GM18870 (cell line): ENCODE data around the gene ATAT1.

Experiments used
- ATAC-seq: cut with Tn5 transposase; IDR thresholded peaks from one replicate; pipeline ENCODE4 v1.9.1; 2021; ENCODE audit warnings: moderate library complexity; ENCODE audit not compliant: unreplicated experiment

Gene ATAT1

DNA sequence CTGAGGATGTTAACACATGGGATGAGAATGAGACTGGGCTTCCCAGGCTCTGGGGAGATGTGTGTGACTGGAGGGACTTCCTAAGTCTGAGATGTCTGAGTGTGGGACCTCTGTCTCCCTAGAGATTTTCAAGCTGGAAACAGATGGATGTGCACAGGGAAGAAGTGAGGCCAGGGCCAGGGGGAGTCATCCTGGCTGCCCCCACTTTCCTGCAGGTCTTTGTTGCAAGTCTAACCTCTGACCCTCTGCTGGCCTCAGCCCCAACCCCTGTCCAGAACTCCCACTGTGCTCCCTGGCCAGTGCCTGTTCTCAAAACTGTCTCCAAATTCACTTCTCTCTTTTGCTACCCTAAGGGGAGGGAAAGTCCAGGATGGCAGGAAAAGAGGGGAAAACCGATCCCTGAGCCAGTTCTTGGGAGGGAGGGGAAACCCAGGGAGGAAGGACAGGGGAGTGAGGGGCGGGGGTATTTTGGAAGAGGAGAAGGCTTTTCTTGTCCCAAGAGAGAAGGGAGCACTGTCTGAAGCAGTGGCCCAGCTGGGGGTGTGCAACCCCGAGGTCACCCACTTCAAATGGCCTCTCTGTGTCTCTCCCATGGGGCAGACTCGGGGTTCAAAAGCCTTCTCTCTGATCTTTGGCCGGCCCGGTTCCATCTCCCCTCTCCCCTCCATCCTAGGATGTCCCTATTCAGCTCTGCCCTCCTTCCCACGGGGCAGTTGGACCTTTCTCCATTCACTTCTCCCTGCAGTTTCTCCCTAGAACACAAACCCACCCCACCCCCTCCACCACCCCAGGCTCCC, 56.7 kb downstream of the ATAT1 start:
- no peak for ATAC-seq

DNA sequence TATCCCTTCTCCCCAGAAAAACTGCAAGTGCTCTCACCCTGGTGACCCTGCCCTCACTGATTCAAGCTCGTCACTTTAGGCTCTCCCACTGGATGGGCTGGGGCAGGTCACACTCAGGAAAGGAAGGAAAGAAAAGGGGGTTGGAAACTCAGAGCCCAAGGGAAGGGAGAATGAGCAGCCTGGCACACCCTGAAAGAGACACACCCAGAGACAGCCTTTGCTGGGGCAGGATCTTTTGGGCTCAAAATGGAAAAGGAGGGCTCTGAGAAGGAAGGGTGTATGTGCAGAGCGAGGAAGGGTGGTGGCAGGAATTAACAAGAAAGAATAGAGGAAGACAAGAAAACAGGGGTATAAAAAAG, 57.3 kb downstream of the ATAT1 start:
- ATAC-seq, result no peak

DNA sequence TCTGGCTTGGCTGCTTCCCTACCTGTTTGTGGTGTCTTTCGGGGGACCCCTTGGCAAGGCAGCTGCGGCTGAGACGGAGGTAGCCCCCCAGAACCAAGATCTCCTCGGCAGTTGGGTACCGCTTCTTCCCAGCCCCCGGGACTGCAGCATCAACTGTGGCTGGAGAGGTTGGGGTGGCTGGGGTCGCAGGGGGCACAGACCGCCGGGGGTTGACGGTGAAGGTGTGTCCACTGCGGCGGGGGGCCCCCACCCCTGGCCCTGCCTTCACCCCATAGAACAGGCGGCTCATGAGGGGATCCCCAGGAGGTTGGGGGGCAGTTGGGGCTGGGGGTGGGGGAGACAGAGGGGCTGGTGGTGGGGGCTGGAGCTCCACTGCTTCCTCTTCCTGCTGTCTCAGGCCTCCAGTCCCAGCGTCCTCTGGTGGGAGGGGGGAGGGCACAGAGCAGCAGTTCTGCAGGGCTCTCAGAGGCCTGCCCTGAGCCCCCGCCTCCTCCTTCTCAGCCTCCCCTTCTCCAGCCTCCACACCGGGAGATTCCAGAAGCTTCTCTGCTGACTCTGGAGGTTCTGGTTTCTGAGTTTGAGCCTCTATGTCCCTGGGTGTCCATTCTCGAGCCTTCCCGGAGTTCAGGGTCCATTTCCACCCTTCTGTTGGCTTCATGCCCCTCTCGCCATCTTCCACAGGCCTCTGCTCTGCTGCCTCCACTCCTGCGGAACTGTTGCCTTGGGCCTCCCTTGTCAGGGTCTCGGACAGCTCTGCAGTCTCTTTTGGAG, 57.9 kb downstream of the ATAT1 start:
- ATAC-seq, result no peak

DNA sequence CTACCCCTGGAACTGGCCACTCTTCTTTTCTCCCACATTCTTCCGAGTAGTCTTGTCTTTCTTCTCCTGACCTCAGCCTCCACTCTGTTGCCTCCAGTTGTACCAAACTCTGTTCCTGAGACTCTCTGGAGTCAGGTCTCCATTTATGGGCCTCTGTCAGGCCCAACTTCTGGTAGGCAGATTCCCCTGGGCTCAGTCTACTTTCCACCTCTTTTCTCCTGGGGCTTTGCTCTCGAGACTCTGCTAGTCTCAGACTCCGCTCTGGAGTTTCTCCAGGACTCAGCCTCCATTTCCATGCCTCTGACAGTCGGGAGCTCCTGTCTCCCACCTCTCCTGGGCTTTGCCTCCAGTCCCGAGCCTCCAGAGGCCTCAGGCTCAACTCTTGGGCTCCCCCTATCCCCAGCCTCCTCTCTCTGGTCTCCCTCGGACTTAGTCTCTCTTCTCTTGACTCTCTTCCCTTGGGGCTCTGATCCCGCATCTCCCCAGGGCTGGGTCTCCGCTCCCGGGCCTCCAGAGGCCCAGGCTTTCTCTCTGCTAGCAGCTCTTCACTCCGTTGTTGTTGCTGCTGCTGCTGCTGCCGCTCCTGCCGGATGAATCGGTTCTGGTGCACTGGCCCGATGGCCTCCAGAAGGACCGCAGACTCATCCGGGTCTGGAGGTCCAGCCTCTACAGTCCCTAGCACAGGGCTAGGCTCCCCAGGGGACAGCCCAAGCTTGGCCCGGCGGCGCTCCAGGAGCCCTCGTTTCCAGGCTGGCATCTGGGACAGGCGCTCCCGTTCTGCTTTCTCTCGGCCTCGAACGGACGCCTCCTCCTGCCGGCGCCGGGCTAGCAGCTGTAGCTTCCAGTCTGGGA, 58.7 kb downstream of the ATAT1 start:
- ATAC-seq, result no peak

DNA sequence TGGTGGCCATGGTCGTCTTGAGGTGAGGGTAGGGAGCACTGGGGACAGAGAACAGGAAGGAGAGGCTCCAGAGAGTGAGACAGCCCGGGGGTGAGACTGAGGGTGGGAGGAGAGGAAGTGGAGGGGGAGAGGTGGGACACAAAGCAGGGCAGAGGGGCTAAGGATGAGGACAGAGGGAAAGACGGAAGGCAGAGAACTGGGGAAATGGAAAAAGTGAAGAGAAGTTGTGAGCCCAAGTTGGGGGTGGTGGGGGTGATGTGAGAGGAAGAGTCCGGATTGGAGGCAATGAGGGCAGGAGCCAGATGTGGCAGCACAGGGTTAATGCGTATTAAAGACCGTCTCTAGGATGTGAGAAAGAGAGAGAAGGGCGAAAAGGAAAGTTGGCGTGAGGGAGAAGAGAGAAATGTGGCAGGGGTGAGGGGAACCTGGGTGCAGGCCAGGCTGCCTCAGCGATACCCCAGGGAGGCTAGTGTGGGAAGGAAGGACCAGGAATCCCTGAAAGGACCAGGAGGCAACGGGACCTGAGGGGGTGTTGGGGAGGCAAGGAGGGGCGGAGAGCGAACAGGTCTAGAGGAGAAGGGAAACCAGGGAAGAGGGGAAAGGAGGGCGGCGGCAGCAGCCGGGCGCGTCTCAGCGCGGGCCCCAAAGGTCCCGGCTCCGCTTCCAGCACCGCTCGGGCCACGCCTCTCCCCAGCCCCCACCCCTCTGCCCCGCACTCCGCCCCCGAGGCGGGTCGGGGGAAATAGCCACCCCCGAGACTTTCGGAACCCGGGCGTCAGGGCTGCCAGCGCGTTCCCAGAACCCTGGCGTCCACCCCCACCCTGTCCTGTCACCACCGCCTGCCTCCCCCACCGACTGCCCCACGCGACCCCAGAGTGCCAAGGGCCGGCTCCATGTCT, 59.6 kb downstream of the ATAT1 start, which contains the start of gene PPP1R18:
TSS of gene PPP1R18 (minus strand) at position 637 of the 899 bp plus-strand sequence. CDS start at position 10, 627 bp downstream.
- no peak for ATAC-seq

DNA sequence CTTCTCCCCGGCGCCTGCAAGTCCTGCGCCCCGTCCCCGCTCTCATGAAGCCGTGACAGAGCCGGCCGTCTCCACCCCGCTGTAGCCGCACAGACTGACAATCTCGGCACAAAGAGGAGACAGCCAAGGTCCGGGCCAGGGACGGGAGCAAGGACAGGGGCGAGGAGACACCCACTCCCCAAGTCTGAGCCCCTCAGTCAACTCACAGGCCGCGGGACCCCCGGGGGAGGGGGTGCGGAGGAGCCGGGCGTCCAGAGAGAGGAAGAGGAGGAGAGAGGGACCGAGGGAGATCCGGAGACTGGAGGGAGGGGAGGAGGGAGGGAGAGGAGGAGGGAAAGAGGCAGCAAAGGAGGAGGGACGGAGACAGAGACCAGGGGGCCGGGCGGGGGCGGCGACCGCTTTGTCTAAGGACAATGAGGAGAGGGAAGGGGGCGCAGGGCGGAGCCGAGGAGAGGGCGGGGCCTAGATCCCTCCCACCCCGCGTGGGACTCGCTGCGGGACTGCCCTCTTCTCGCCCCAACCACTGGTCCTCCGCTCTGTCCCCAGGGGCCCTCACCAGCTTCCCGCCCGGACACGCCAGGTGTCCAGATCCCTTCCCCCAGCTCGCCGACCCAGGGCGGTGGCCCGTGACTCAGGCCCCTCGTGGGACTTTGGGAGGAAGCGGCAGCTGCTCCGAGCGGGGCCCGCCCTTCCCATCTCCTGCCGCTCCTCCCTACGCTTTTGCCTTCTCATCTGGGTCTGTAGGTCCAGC, 60.4 kb downstream of the ATAT1 start:
- ATAC-seq, result no peak

DNA sequence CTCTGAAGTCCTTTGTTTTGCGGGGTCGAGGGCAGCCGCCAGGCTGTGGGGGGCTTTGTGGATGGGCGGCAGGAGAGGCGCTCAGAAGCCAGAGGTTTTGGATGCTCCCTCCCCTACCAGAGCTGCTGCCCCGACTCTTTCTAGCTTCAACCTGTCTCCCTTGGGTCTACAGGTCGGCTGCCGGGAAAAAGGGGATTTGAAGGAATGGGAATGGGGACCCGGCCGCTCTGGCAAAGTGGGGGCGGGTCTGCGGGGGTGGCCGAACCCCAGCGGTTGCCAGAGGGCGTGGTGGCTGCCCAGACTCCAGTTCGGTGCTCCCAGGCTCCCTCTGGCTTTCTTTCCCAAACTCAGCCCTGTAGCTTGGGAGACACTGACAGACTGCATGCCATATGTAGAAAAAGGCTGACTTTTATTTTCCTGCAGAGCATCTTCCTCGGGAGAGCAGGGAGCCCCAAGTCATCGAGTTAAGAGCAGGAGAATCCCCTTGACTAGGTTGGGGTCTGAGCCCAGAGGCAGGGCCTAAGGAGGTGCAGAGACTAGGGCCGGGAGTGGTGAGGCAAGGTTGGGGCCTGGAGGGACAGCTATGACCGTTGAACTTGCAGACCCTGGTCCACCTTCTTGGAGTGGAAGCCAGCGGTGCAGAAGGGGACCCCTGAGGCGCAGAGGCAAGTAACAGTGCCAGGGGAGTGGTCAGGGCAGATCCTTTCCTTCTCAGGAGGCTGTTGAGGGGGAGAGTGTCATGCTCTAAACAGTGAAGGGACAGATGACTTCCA, 61.2 kb downstream of the ATAT1 start:
- ATAC-seq, result no peak

DNA sequence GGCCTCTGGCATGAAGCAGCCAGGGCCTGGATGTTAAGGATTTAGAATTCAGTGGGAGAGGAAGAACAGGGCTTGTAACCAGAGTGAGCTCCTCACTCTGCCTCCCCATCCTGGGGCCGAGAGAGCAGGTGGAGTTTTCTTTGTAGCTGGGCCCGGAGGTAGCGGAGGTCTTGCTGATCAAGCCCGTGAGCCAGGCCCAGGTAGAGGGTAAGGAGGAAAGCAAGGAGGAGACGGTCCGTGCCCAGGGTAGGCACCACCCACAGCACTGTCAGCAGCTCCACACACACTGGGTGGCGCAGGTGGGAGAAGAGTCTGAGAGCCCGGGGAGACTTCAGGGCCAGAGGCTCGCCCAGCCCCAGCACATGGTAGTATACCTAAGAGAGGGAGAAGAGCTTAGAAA, 61.9 kb downstream of the ATAT1 start:
- no peak for ATAC-seq

DNA sequence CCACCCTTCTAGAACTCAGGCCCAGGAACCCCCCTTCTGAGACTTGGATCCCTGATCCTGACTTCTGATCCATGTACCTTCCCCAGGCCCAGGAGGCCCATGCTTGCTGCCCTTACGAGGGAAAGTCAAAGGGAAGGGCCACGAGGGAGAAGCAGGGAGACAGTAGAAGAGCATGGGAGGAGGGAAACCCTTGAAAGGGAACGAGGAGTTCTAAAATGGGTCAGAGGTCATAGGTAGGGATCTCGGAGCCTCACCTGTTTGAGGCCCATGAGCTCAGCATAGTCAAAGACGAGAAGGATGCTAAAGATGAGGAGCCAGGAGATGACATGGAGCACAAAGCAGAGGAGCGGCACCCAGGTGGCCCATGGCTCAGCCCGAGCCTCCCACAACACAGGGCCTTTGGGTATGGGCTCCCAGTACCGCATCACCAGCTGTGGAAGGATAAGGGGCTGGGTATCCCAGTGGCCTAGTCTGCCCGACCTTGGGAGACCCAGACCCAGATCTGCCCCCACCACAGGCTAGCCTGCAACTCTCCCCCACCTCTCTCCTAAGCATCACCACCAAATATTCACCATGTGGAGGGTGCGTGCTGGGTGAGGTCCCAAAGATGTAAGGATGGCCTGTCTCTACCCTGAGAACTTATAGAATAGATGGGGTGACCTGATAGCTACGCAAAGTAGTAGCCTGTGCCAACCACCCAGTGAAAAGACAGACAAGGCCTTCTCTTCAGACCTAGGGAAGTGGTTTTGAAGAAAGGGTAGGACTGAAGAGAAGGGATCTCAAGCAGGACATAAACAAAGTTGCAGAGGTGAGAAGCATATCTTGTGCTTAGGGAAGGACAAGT, 62.6 kb downstream of the ATAT1 start:
- no peak for ATAC-seq

DNA sequence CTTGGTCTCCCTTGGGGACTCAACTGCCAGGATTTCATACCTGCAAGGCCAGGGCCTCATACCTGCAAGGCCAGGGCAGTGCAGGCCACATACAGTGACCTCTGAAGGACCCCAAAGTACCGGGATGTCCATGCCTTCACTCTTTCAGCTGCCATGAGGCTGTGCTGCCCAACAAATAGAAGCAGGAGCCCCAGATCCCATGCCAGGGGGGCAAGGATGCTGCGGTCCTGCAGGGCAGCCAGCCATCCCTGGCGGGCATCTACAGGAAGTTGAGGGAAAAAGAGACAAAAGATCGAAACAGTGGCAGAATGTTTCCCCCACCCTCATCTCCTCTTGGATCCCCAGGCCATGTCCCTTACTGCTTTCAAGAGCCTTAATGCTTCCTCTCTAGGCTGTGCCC, 63.3 kb downstream of the ATAT1 start:
- ATAC-seq, result no peak

DNA sequence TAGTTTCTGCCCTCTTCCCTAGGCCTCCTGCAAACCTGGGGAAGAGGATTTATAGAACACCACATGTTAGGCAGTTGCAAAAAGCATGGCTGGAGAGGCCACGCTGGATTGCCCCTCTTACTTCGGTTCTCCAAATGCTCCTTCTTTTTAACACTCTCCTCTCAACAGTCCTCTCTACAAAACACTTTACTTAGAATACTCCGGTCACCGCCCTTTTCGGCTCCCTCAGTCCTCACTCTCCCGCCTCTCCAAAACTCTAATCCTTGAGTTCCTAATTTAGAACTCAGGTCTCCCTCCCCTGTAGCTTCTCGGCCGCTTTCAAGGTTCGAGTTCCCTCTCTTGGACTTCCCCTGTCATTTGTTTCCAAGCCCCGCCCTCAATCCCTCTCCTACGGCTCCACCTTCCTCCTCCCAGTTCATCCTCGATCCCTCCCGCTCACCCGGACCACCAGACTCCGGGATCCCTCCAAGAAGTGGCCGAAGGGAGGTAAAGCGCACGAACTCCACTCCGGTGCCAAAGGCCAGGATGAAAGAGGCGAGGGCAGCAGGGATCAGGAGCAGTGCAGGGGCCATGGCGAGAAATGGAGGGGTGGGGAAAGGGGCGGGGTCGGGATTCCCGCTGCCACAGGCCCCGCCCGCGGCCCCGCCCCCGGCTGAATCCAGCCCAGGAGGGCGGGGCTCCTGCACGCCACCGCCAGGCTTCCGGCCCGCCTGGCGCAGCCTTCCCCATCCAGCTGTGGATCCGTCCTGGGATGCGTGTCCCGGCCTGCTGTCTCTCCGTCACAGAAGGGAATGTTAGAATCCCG, 63.9 kb downstream of the ATAT1 start, which contains the start of gene NRM:
TSS of gene NRM (minus strand) at position 582 of the 805 bp plus-strand sequence. CDS start at position 572, 10 bp downstream.
- no peak for ATAC-seq

DNA sequence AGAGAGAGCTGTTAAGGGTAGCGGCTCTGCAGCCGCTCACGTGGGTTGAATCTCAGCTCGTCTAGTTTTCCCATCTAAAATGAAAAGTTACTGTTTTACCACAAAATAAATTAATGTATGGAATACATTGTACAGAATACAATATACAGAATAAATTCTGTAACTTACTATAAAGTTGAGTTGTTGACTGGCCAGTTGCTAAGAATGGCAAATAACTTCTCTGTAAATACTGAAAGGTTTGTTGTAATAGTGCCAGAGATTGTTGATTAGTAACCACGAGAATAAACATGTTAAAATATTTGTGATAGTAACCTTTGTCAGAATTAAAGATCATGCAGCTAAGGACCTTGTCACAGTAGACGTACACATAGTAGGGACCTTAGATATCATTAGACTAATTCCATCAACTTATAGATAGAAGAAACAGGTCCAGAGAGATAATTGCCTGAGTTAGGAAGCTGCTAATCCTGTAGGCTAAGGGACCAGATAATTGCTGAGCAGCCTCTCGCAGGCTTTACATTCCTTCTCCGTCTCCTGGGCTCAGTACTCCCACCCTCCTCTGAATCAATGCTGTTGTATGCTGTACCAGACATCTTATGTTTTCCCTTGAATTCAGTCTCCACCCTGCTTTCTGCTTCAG, 64.7 kb downstream of the ATAT1 start:
- ATAC-seq, result no peak
